GM12874 (cell line): Measurements from ENCODE around the gene LURAP1L.

Source experiments
- CTCF ChIP-seq: IDR thresholded peaks from 2 replicates; pipeline ENCODE4 v1.5.1; 2011; ENCODE audit warnings: low read depth, mild to moderate bottlenecking, control low read depth, low read length, moderate library complexity; ENCODE audit not compliant: insufficient read depth

LURAP1L gene

GRCh38 chr9:12813533-12813932 is 38.7 kb downstream of the LURAP1L start:
- TF ChIP-seq CTCF = no peak

GRCh38 chr9:12813960-12814876 is 39.4 kb downstream of the LURAP1L start:
- TF ChIP-seq CTCF = no peak

- no peak for TF ChIP-seq CTCF
These were observed 40.0 kb downstream of the LURAP1L start for GRCh38 chr9:12814877-12815237.

- TF ChIP-seq CTCF = no peak
These were observed 41.1 kb downstream of the LURAP1L start for GRCh38 chr9:12815888-12816287.

GRCh38 chr9:12816656-12817101 is 41.9 kb downstream of the LURAP1L start:
- TF ChIP-seq CTCF = no peak

- no peak for TF ChIP-seq CTCF
These were observed 42.9 kb downstream of the LURAP1L start for GRCh38 chr9:12817702-12818101.

GRCh38 chr9:12818431-12819000 is 43.7 kb downstream of the LURAP1L start:
- no peak for TF ChIP-seq CTCF
